ENCODE data around the gene IGF2. TPM values are rescaled to one million over a fixed set of nuclear protein-coding genes. Genes with fewer than 3 reads are reported as not detected.
A peak's percentile ranks its signal among the peaks of the same experiment; 100 is the strongest.

The IGF2 gene
- total RNA-seq, 1 experiment from 2014 or later: 1.5 TPM

DNA sequence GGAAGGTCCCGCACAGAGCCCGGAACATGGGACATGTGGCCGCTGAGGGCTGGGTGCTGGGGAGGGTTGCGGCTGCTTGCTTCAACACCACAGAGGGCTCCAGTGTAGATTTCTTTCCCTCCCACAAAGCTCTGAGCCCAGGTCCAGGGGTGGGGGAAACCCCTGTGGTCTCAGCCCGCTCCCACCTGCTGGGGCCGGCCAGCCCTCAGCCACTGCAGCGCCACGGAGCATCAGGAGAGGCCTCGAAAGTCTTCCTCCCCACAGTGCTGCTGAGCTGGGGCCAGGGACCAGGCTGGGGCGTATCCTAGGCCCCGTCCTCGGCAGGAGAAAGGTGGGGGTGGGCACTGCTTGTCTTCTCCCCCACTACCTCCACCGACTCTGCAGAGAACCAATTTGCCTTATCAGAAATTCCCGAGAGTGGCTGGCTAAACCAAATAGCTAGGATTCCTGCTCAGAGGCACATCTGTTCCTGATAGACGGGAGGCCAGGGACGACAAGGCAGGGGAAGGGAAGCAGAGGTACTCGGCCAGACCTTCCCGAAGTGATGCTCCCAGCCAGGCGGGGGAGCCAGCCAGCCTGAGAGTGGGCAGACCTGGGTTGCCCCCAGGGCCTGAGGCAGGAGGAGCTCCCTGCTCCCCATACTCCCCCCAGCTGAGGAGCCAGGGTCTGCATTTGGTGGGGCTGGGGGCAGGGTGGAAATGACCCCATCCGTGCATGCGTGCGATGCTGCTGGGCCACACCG, 18.7 kb downstream of the IGF2 start:
- peaks cover 16% of the 10 kb centered on the region for H3K36me3 Mint-ChIP-seq
- ATAC-seq (peak; percentile 75), DNase-seq (ENCODE audit: low spot score) (no peak)
- ChIA-PET CTCF (interaction anchor here (0.7 to 1.9 kb wide), 5 partner anchors 17 to 46 kb away, joined by 3 to 23 read pairs (median 4); partner anchors contain the start of gene IGF2), POLR2A (no interaction called here)
- H3K27ac Mint-ChIP-seq: no peak overlapping the region
- peaks cover 26% of the 10 kb centered on the region for H3K9me3 Mint-ChIP-seq
- TF ChIP-seq HMGA2 (CRISPR knock-in tag; IDR thresholded peaks at IDR 0.05) (no peak), ATF1 (CRISPR knock-in tag; IDR thresholded peaks at IDR 0.05) (no peak), KAT7 (CRISPR knock-in tag; IDR thresholded peaks at IDR 0.05; ENCODE audit: borderline replicate concordance) (no peak), ZNF425 (CRISPR knock-in tag; conservative IDR thresholded peaks at IDR 0.05) (no peak), ARID4B (CRISPR knock-in tag; IDR thresholded peaks at IDR 0.05; ENCODE audit: borderline replicate concordance) (no peak), NFE2L1 (CRISPR knock-in tag; IDR thresholded peaks at IDR 0.05) (no peak), SMAD3 (CRISPR knock-in tag; IDR thresholded peaks at IDR 0.05; ENCODE audit: borderline replicate concordance) (no peak), E2F5 (CRISPR knock-in tag; IDR thresholded peaks at IDR 0.05) (no peak), ZNF281 (CRISPR knock-in tag; IDR thresholded peaks at IDR 0.05) (no peak), ZNF396 (CRISPR knock-in tag; IDR thresholded peaks at IDR 0.05; ENCODE audit: borderline replicate concordance) (no peak), ELF4 (CRISPR knock-in tag; IDR thresholded peaks at IDR 0.05; ENCODE audit: low read depth) (no peak), JUN (CRISPR knock-in tag; IDR thresholded peaks at IDR 0.05) (no peak)
- TF ChIP-seq, protein P1, sequence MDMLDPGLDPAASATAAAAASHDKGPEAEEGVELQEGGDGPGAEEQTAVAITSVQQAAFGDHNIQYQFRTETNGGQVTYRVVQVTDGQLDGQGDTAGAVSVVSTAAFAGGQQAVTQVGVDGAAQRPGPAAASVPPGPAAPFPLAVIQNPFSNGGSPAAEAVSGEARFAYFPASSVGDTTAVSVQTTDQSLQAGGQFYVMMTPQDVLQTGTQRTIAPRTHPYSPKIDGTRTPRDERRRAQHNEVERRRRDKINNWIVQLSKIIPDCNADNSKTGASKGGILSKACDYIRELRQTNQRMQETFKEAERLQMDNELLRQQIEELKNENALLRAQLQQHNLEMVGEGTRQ (CRISPR knock-in tag; IDR thresholded peaks at IDR 0.05): no peak
- TF ChIP-seq, protein P2, sequence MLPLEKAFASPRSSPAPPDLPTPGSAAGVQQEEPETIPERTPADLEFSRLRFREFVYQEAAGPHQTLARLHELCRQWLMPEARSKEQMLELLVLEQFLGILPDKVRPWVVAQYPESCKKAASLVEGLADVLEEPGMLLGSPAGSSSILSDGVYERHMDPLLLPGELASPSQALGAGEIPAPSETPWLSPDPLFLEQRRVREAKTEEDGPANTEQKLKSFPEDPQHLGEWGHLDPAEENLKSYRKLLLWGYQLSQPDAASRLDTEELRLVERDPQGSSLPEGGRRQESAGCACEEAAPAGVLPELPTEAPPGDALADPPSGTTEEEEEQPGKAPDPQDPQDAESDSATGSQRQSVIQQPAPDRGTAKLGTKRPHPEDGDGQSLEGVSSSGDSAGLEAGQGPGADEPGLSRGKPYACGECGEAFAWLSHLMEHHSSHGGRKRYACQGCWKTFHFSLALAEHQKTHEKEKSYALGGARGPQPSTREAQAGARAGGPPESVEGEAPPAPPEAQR (CRISPR knock-in tag; IDR thresholded peaks at IDR 0.05): no peak
- TF ChIP-seq, protein P3, sequence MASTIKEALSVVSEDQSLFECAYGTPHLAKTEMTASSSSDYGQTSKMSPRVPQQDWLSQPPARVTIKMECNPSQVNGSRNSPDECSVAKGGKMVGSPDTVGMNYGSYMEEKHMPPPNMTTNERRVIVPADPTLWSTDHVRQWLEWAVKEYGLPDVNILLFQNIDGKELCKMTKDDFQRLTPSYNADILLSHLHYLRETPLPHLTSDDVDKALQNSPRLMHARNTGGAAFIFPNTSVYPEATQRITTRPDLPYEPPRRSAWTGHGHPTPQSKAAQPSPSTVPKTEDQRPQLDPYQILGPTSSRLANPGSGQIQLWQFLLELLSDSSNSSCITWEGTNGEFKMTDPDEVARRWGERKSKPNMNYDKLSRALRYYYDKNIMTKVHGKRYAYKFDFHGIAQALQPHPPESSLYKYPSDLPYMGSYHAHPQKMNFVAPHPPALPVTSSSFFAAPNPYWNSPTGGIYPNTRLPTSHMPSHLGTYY (CRISPR knock-in tag; IDR thresholded peaks at IDR 0.05): no peak
- peaks cover 17% of the 10 kb centered on the region for H3K27me3 Mint-ChIP-seq (ENCODE audit: low read depth)
- H3K4me3 Mint-ChIP-seq: no peak overlapping the region
- H3K4me1 Mint-ChIP-seq: no peaks in the 10 kb centered on the region; the same call in 1 of the 2 replicates
